Measurements from ENCODE around the gene VSIG8.

Gene VSIG8

DNA sequence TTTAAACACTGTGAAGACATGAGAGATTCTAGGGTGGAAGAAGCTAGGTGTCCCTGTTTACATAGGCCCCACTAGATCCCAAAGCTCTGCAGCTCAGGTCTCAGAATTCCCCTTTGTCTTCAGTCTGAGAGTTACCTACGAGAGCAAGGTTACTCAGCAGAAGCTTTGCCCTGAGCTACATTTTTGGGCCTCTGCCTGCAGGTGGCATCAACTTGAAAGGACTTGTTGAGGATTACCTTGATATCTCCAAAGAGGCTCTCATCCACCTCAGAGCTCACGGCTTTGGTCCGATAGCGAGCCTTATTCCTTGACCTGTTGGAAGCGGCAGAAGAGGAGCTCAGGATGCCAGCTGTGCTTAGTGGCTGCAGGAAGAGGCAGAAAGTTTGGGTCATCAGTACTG, 30.5 kb upstream of the VSIG8 start:
- Mint-ChIP-seq H3K27ac (no peak overlapping the region), H3K4me3 (no peak overlapping the region), H3K27me3 (no peaks in the 10 kb centered on the region), H3K4me1 (ENCODE audit: low read depth) (peaks cover 13% of the 10 kb centered on the region), H3K9me3 (no peaks in the 10 kb centered on the region), H3K36me3 (ENCODE audit: low read depth) (no peaks in the 10 kb centered on the region)
- no peak for DNase-seq

DNA sequence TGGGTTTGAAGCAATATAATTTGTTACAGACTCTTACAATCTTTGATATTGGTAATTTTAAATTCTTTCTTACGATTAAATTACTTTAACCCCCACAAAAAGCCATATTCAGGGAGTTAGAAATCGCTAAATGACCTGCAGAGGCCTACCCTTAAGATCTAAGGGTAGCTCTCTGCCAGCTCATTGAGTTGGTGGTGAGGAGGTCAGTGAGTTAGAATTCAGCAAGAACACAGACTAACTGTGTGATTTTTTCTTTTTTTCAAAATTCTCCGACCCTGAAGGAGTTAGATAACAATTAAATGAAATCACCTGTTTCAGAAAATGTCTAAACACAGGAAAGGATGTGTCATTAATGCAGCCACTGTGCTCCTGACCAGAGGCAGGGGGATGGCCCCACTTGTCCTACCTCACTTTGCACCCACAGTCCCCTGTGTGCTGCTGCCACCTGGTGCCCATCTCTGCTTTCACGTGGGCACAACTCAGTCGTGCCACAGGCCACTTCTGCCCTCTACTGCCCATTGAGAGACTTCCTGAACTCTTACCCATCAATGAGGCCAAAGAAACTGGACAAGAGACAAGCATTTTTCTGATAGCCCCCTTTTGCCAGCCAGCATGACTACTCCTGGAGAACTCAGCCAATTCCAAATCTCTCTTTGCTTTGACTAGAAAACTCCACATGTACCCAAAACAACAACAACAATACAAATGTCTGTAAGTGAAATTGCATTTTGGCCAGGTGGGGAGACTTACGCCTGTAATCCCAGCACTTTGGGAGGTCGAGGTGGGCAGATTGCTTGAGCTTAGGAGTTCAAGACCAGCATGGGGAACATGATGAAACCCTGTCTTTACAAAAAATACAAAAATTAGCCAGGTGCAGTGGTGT, 29.1 kb upstream of the VSIG8 start:
- Mint-ChIP-seq H3K4me1 (ENCODE audit: low read depth) (peaks cover 13% of the 10 kb centered on the region), H3K27me3 (no peaks in the 10 kb centered on the region), H3K36me3 (ENCODE audit: low read depth) (no peaks in the 10 kb centered on the region)

GRCh38 chr1:159890390-159890789, 27.9 kb upstream of the VSIG8 start:
- no peaks in the 10 kb centered on the region for H3K9me3 Mint-ChIP-seq
- H3K27ac Mint-ChIP-seq = peak overlapping the region; percentile 0
- peaks cover 13% of the 10 kb centered on the region for H3K4me1 Mint-ChIP-seq (ENCODE audit: low read depth)
- H3K4me3 Mint-ChIP-seq = no peak overlapping the region
- no peaks in the 10 kb centered on the region for H3K36me3 Mint-ChIP-seq (ENCODE audit: low read depth)
- DNase-seq = no peak
- H3K27me3 Mint-ChIP-seq = no peaks in the 10 kb centered on the region

More for the DNA sequence above, 29.1 kb upstream of the VSIG8 start:
- Mint-ChIP-seq H3K4me3 (no peak overlapping the region), H3K9me3 (no peaks in the 10 kb centered on the region), H3K27ac (no peak overlapping the region)
- peak; percentile 82 for DNase-seq

DNA sequence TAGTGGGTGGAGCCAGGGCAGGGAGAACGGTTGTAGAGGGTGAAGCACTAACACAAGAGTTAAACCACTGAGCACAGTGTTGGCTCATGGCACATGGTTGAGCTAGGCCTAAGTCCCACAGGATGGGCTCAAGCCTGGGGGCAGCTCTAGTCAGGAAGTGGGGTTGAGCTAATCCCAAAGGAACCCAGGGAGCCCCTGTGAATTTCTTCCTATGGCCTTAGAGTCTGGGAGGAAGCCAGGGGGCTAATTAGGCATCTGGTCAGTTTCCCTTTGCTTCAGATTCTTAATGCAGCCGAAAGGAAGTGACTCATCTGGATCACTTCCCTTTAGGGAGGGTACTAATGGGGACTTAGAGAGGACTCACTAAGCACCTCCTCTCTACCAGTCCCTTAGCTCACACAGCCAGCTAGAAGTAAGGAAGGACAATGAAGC, 27.4 kb upstream of the VSIG8 start:
- DNase-seq = no peak
- no peaks in the 10 kb centered on the region for H3K36me3 Mint-ChIP-seq (ENCODE audit: low read depth)
- no peaks in the 10 kb centered on the region for H3K9me3 Mint-ChIP-seq
- H3K27me3 Mint-ChIP-seq = no peaks in the 10 kb centered on the region
- peaks cover 13% of the 10 kb centered on the region for H3K4me1 Mint-ChIP-seq (ENCODE audit: low read depth)
- H3K27ac Mint-ChIP-seq = no peak overlapping the region
- no peak overlapping the region for H3K4me3 Mint-ChIP-seq

- no peak for DNase-seq
- peaks cover 13% of the 10 kb centered on the region for H3K4me1 Mint-ChIP-seq (ENCODE audit: low read depth)
- no peak overlapping the region for H3K27ac Mint-ChIP-seq
- H3K36me3 Mint-ChIP-seq (ENCODE audit: low read depth) = no peaks in the 10 kb centered on the region
- H3K9me3 Mint-ChIP-seq = no peaks in the 10 kb centered on the region
- no peak overlapping the region for H3K4me3 Mint-ChIP-seq
- H3K27me3 Mint-ChIP-seq = no peaks in the 10 kb centered on the region
These were observed 26.7 kb upstream of the VSIG8 start for GRCh38 chr1:159889202-159889601.

DNA sequence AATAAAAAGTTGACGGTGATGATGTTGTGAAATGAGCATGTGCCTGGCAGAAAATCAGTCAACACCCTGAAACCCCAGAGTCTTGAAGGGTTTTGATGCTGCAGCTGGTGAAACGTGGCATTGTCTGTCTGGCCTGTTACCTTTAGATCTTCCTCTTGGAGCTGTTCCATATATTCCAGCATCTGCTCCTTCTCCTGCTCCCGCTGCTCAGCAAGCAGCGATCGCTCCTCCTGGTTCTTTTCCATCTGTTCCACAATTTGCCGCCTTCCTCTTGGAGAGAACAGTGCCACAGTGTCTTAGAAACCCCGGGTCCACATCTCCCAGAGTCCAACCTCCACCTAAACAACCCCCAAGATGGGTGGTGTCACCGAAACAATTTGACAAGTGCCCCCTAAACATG, 21.8 kb upstream of the VSIG8 start:
- Mint-ChIP-seq H3K4me3 (no peak overlapping the region), H3K36me3 (ENCODE audit: low read depth) (no peaks in the 10 kb centered on the region), H3K4me1 (ENCODE audit: low read depth) (peaks cover 2% of the 10 kb centered on the region), H3K27ac (no peak overlapping the region), H3K27me3 (no peaks in the 10 kb centered on the region), H3K9me3 (no peaks in the 10 kb centered on the region)
- DNase-seq = no peak

DNA sequence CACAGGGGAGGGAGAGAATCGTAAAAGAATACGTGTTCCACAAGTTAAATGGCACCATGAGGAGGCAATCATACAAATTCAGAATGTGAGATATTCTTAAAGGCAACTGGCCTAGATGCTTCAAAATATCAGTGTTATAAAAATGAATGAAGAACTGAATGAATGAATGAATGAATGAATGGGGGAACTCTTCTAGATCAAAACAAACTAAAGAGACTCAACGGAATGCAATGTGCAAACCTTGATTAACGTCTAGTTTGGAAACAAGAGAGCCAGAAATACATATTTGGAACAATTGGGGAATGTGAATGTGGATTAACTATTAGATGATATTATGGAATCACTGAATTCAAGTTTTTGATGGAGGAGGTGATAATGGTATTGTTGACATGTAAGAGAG, 20.7 kb upstream of the VSIG8 start:
- H3K27me3 Mint-ChIP-seq = no peaks in the 10 kb centered on the region
- no peaks in the 10 kb centered on the region for H3K4me1 Mint-ChIP-seq (ENCODE audit: low read depth)
- H3K27ac Mint-ChIP-seq = no peak overlapping the region
- no peak for DNase-seq
- no peaks in the 10 kb centered on the region for H3K9me3 Mint-ChIP-seq
- no peak overlapping the region for H3K4me3 Mint-ChIP-seq
- no peaks in the 10 kb centered on the region for H3K36me3 Mint-ChIP-seq (ENCODE audit: low read depth)

DNA sequence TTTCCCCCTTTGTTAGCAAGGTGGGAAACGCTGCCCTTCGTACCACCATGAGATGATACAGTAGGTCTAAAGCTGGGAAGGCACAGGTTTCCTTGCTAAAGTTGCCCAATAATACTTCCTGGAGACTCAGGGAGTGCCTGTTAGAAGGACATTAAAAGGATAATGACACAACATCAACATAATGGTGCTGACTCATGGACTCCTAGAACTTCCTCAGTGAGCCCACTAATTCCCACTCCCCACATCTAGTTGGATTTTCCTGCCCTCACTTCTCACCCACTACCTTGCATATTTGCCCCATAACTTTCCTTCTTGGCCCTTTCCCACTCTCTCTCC, 20.0 kb upstream of the VSIG8 start:
- no peak overlapping the region for H3K4me3 Mint-ChIP-seq
- H3K27ac Mint-ChIP-seq = no peak overlapping the region
- DNase-seq = no peak
- H3K27me3 Mint-ChIP-seq = no peaks in the 10 kb centered on the region
- no peaks in the 10 kb centered on the region for H3K36me3 Mint-ChIP-seq (ENCODE audit: low read depth)
- H3K9me3 Mint-ChIP-seq = no peaks in the 10 kb centered on the region
- H3K4me1 Mint-ChIP-seq (ENCODE audit: low read depth) = no peaks in the 10 kb centered on the region

DNA sequence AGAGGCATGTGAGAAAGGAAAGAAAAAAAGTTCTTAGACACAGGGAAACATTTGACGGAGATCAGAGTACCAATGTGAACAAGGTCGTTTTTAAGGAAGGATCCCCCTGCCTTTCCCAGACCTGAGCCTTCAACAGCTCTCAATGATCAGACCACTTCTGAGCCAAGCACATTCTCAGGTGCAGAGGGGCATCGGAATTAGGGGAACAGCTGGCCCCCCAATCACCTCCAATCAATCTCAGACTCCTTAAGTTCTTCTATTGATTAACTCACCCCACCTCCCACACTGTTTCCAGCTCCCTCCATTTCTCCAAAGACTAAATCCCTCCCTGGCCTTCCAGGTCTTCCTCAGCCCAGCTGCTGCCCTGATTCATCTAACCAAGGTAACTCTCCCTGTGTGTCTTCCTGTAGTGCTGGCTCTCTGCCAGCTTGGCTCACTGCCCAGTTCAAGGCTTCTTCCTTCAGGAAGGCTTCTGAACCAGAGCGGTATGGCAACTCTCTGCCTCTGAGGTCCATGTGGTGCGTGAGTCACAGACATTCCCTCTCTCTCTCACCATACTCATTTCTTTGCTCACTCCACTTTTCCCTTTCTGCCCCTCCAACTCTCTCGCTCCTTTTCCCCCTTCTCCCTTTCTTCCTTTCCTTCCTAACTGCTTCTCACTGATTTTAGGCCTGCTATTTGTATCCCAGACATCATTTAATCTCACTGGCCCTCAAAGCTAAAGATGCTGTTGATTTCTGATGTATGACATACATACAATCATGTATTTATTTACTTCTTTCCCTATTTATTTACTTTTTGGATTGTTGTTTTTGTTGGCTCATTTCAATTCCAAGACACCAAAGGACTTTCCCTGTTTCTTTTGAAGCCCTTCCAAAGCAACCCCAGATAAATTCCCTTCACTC, 19.4 kb upstream of the VSIG8 start:
- no peak overlapping the region for H3K27ac Mint-ChIP-seq
- no peaks in the 10 kb centered on the region for H3K9me3 Mint-ChIP-seq
- H3K4me3 Mint-ChIP-seq = no peak overlapping the region
- H3K4me1 Mint-ChIP-seq (ENCODE audit: low read depth) = no peaks in the 10 kb centered on the region
- DNase-seq = no peak
- H3K36me3 Mint-ChIP-seq (ENCODE audit: low read depth) = no peaks in the 10 kb centered on the region
- H3K27me3 Mint-ChIP-seq = no peaks in the 10 kb centered on the region

DNA sequence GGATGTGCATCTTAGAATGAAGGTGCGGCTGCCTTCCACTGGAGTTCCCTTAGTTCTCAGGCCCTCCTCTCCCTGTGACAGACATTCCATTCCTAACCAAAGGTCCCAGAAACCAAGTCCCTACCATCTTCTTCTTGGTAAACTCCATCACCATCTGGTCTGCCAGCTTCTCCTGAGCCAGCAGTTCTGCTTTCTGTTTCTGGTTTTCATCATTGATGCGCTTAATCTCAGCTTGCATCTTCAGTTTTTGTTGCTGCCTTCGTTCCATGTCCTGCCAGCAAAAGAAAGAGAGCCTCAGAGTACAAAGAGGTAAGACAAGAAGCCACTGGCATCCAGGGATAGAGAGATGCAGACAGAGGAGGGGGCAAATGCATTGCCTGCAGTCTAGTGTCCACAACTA, 18.0 kb upstream of the VSIG8 start:
- Mint-ChIP-seq H3K4me3 (no peak overlapping the region), H3K4me1 (ENCODE audit: low read depth) (no peaks in the 10 kb centered on the region), H3K27ac (no peak overlapping the region), H3K27me3 (no peaks in the 10 kb centered on the region), H3K9me3 (no peaks in the 10 kb centered on the region), H3K36me3 (ENCODE audit: low read depth) (no peaks in the 10 kb centered on the region)
- DNase-seq = no peak

DNA sequence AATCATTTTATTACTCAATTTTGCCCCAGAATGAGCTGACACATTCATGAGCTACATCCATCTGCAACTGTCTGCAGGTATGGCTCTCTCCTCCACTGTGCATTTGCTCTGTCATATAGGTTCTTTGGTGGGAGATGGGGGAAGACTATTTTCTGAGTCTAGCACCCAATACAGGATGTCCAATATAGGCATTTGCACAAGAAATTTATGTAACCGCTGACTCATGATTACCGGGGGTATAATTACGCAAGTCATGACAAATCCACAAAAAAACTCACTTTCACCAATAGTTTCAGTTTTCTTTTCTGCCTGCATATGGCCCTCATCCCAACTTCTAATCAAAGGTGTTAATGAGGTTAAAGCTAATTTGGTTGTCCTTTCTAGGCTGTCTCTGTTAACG, 17.5 kb upstream of the VSIG8 start:
- Mint-ChIP-seq H3K27ac (no peak overlapping the region), H3K9me3 (no peaks in the 10 kb centered on the region), H3K4me3 (no peak overlapping the region), H3K36me3 (ENCODE audit: low read depth) (no peaks in the 10 kb centered on the region), H3K4me1 (ENCODE audit: low read depth) (no peaks in the 10 kb centered on the region), H3K27me3 (no peaks in the 10 kb centered on the region)
- DNase-seq = no peak

GRCh38 chr1:159879136-159879535, 16.7 kb upstream of the VSIG8 start:
- Mint-ChIP-seq H3K4me3 (no peak overlapping the region), H3K36me3 (ENCODE audit: low read depth) (no peaks in the 10 kb centered on the region), H3K27me3 (no peaks in the 10 kb centered on the region), H3K9me3 (no peaks in the 10 kb centered on the region), H3K27ac (no peak overlapping the region), H3K4me1 (ENCODE audit: low read depth) (no peaks in the 10 kb centered on the region)
- no peak for DNase-seq

- Mint-ChIP-seq H3K27me3 (no peaks in the 10 kb centered on the region), H3K9me3 (no peaks in the 10 kb centered on the region), H3K4me3 (no peak overlapping the region), H3K4me1 (ENCODE audit: low read depth) (no peaks in the 10 kb centered on the region), H3K36me3 (ENCODE audit: low read depth) (no peaks in the 10 kb centered on the region), H3K27ac (no peak overlapping the region)
- DNase-seq = no peak
These were observed 15.4 kb upstream of the VSIG8 start for GRCh38 chr1:159877695-159878444.

DNA sequence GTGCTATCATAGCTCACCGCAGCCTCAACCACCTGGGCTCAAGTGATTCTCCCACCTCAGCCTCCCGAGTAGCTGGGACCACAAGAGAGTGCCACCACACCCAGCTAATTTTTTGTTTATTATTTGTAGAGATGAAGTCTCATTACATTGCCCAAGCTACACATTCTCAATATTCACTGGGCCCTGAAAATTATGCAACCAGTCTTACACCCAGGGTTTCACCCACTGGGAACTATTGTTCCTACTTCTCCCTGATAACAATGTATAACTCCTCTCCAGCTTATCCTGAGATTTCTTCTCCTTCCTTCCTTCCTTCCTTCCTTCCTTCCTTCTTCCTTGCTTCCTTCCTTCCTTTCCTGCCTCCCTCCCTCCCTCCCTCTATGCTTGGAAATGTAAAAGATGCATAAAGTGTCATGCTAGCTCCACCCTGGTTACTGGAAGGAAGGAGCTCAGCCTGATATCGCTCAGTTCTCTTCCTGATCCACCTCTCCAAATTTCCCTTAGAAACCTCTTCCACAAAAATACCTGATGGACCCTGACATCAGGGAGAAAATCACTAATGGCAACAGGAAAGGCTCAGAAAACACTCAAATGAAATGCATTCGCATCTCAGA, 11.2 kb upstream of the VSIG8 start:
- DNase-seq = no peak
- Mint-ChIP-seq H3K27me3 (no peaks in the 10 kb centered on the region), H3K27ac (no peak overlapping the region), H3K4me3 (no peak overlapping the region), H3K36me3 (ENCODE audit: low read depth) (no peaks in the 10 kb centered on the region), H3K4me1 (ENCODE audit: low read depth) (peaks cover 7% of the 10 kb centered on the region), H3K9me3 (no peaks in the 10 kb centered on the region)
